ENCODE results near the gene GAS2L2.

Gene GAS2L2

GRCh38 chr17:35716897-35717465 lies 36.1 kb downstream of the GAS2L2 start:
- Histone ChIP-seq H3K9me3 (no peaks in the 10 kb centered on the region), H3K4me1 (ENCODE audit: control insufficient read depth in 1 of 2, insufficient read depth in 1 of 2, low read depth in 1 of 2, low read length in 1 of 2) (no peaks in the 10 kb centered on the region), H3K4me3 (ENCODE audit: low read depth in 1 of 2, low read length in 1 of 2) (no peak overlapping the region), H3K27me3 (no peaks in the 10 kb centered on the region), H3K27ac (no peak overlapping the region), H3K36me3 (peaks cover 89% of the 10 kb centered on the region)
- no peak for TF ChIP-seq CTCF (IDR thresholded peaks at IDR 0.05)

DNA sequence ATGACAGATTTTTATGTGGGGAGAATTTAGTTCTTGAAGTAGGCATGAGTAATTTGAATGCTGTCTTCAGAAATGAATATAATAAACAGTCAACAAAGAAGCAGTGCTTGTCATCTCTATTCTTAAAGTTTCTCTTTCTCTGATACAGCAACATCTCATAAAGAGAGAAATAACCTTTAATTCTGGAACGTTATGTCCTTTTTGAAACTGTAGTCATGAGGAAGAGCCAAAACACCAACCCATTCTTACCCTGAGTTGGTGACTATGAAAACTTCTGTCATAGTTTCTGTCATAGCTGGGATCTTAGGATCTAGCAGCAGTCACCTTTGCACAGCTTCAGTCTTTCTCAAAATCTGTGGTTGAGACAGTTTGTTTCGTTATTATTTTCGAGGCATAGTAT lies 36.9 kb downstream of the GAS2L2 start:
- Histone ChIP-seq H3K4me3 (ENCODE audit: low read depth in 1 of 2, low read length in 1 of 2) (no peak overlapping the region), H3K4me1 (ENCODE audit: control insufficient read depth in 1 of 2, insufficient read depth in 1 of 2, low read depth in 1 of 2, low read length in 1 of 2) (no peaks in the 10 kb centered on the region), H3K27ac (no peak overlapping the region), H3K36me3 (peaks cover 89% of the 10 kb centered on the region), H3K9me3 (no peaks in the 10 kb centered on the region), H3K27me3 (no peaks in the 10 kb centered on the region)
- no peak for TF ChIP-seq CTCF (IDR thresholded peaks at IDR 0.05)

- Histone ChIP-seq H3K36me3 (peaks cover 90% of the 10 kb centered on the region), H3K4me3 (ENCODE audit: low read depth in 1 of 2, low read length in 1 of 2) (no peak overlapping the region), H3K27me3 (no peaks in the 10 kb centered on the region), H3K9me3 (no peaks in the 10 kb centered on the region), H3K27ac (no peak overlapping the region), H3K4me1 (ENCODE audit: control insufficient read depth in 1 of 2, insufficient read depth in 1 of 2, low read depth in 1 of 2, low read length in 1 of 2) (no peaks in the 10 kb centered on the region)
- no peak for TF ChIP-seq CTCF (IDR thresholded peaks at IDR 0.05)
These were observed 37.6 kb downstream of the GAS2L2 start for GRCh38 chr17:35715416-35715815.

GRCh38 chr17:35714988-35715387 lies 38.1 kb downstream of the GAS2L2 start:
- Histone ChIP-seq H3K36me3 (peaks cover 92% of the 10 kb centered on the region), H3K9me3 (no peaks in the 10 kb centered on the region), H3K27me3 (no peaks in the 10 kb centered on the region), H3K4me1 (ENCODE audit: control insufficient read depth in 1 of 2, insufficient read depth in 1 of 2, low read depth in 1 of 2, low read length in 1 of 2) (no peaks in the 10 kb centered on the region), H3K27ac (no peak overlapping the region), H3K4me3 (ENCODE audit: low read depth in 1 of 2, low read length in 1 of 2) (no peak overlapping the region)
- no peak for TF ChIP-seq CTCF (IDR thresholded peaks at IDR 0.05)

DNA sequence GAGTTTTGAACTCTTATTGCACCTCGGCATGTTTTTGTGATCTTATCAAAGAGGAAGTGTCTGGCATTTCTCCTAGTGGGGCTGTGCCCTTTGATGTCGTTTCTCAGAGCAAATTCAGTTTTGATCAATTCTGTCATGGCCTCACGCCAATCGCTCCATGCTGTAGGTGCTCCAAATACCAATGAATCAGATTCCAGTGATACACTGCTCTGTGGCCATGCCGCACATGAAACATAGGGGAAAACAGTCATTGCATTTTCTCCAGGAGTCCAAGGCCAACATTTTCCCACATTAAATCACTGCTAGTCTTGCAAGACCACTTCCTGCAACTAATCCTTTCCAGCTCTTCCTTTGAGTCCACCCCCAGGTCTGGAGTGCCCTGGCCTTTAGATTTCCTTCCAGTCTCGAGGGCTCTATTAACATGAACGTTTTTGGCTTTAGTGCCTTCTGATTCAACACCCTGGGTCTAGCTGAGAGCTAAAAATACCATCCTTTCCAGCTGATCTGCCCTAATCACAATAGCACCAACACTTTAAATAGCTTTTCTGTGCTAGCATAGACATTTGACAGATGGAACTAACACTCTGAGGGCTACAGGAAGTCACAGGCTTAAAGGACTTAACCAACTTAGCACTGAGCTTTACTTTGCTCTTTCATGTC lies 39.8 kb downstream of the GAS2L2 start:
- Histone ChIP-seq H3K27ac (no peak overlapping the region), H3K36me3 (peaks cover 86% of the 10 kb centered on the region)

More for the DNA sequence above, 39.8 kb downstream of the GAS2L2 start:
- no peak overlapping the region for H3K4me3 ChIP-seq (ENCODE audit: low read depth in 1 of 2, low read length in 1 of 2)
- no peaks in the 10 kb centered on the region for H3K9me3 ChIP-seq
- H3K4me1 ChIP-seq (ENCODE audit: control insufficient read depth in 1 of 2, insufficient read depth in 1 of 2, low read depth in 1 of 2, low read length in 1 of 2), result peaks cover 10 to 11% of the 10 kb centered on the region in 2 experiments
- TF ChIP-seq CTCF (IDR thresholded peaks at IDR 0.05), result no peak
- H3K27me3 ChIP-seq, result no peaks in the 10 kb centered on the region

Data from neutrophil (primary cell).